ENCODE measurements around the gene ADAMTS3. TPM values are rescaled to one million over a fixed set of nuclear protein-coding genes. Genes with fewer than 3 reads are reported as not detected.

Gene ADAMTS3
- total RNA-seq, 4 donors from 2014 or later, result 3.8 to 5.3 (median 4.5) TPM

- WGBS, 2 donors, result 74 to 79% methylated on average over 1 of the region's 1 CpG
- intact Hi-C loops (cut with DNase I), result no loop called here
- no peak for DNase-seq
- H3K27me3 ChIP-seq, result no peaks in the 10 kb centered on the region
- no peaks in the 10 kb centered on the region for H3K4me1 ChIP-seq
- H3K36me3 ChIP-seq, result no peaks in the 10 kb centered on the region
- H3K4me3 ChIP-seq (replicated peaks in 1 of 3), result no peak overlapping the region
- no peaks in the 10 kb centered on the region for H3K9me3 ChIP-seq
- no peak overlapping the region for H3K27ac ChIP-seq
- TF ChIP-seq, protein P1, sequence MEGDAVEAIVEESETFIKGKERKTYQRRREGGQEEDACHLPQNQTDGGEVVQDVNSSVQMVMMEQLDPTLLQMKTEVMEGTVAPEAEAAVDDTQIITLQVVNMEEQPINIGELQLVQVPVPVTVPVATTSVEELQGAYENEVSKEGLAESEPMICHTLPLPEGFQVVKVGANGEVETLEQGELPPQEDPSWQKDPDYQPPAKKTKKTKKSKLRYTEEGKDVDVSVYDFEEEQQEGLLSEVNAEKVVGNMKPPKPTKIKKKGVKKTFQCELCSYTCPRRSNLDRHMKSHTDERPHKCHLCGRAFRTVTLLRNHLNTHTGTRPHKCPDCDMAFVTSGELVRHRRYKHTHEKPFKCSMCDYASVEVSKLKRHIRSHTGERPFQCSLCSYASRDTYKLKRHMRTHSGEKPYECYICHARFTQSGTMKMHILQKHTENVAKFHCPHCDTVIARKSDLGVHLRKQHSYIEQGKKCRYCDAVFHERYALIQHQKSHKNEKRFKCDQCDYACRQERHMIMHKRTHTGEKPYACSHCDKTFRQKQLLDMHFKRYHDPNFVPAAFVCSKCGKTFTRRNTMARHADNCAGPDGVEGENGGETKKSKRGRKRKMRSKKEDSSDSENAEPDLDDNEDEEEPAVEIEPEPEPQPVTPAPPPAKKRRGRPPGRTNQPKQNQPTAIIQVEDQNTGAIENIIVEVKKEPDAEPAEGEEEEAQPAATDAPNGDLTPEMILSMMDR (IDR thresholded peaks at IDR 0.05), result no peak
- no peak for TF ChIP-seq POLR2A (IDR thresholded peaks at IDR 0.05)
Observed at GRCh38 chr4:72390409-72390808, 178.6 kb downstream of the ADAMTS3 start.

DNA sequence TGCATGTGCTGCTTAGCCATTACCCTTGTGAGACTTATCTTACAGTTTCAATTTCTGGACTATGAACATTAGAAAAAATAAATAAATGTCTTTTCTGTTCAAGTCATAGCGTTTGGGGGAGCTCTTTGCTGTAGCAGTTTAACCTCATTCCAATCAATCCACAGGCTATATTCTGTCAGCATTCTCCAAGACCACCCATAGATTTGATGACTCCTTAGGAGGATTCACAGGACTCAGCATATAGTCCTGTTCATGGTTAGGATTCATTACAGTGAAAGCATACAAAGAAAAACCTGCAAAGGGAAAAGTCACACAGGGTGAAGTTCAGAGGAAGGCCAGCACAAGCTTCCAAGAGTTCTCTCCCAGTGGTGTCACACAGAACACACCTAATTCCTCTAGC is 180.5 kb downstream of the ADAMTS3 start:
- WGBS, 2 donors, result 81 to 91% methylated on average over 1 of the region's 1 CpG
- intact Hi-C loops (cut with DNase I), result no loop called here

GRCh38 chr4:72387959-72388358 is 181.1 kb downstream of the ADAMTS3 start:
- Histone ChIP-seq H3K27ac (no peak overlapping the region), H3K9me3 (no peaks in the 10 kb centered on the region), H3K4me1 (no peaks in the 10 kb centered on the region), H3K27me3 (no peaks in the 10 kb centered on the region), H3K4me3 (replicated peaks in 1 of 3) (no peak overlapping the region), H3K36me3 (no peaks in the 10 kb centered on the region)
- DNase-seq, result no peak
- WGBS, 2 donors, result 90 to 92% methylated on average over 1 of the region's 1 CpG
- intact Hi-C loops (cut with DNase I), result no loop called here
- TF ChIP-seq, protein P1 (IDR thresholded peaks at IDR 0.05), result no peak
- TF ChIP-seq POLR2A (IDR thresholded peaks at IDR 0.05), result no peak

More for the DNA sequence above, 180.5 kb downstream of the ADAMTS3 start:
- Histone ChIP-seq H3K27ac (no peak overlapping the region), H3K9me3 (no peaks in the 10 kb centered on the region), H3K36me3 (no peaks in the 10 kb centered on the region), H3K4me1 (no peaks in the 10 kb centered on the region), H3K4me3 (replicated peaks in 1 of 3) (no peak overlapping the region), H3K27me3 (no peaks in the 10 kb centered on the region)
- DNase-seq, result no peak
- TF ChIP-seq, protein P1 (IDR thresholded peaks at IDR 0.05), result no peak
- TF ChIP-seq POLR2A (IDR thresholded peaks at IDR 0.05), result no peak

DNA sequence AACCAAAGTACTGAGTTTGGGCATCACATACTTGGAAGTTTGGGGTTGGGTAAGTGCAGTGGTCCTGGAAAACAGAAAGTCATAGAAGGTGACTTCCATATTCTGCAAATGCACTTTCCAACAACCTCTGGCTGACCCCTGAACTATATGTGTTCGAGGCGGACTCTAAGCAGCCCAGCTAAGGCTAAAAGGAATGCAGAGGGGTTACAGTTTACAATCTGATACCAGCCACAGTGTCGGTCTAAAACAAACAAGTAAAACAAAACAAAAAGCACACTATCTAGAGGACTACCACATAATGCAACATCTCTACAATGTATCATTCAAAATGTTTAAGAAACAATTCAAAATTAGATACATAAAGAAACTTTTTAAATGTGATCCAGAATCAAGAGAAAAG is 185.6 kb downstream of the ADAMTS3 start:
- H3K27me3 ChIP-seq, result no peaks in the 10 kb centered on the region
- TF ChIP-seq, protein P1 (IDR thresholded peaks at IDR 0.05), result no peak
- TF ChIP-seq POLR2A (IDR thresholded peaks at IDR 0.05), result no peak
- H3K27ac ChIP-seq, result no peak overlapping the region
- H3K4me1 ChIP-seq, result no peaks in the 10 kb centered on the region
- intact Hi-C loops (cut with DNase I), result no loop called here
- 56 to 59% methylated on average over 3 of the region's 3 CpGs for WGBS, 2 donors
- H3K9me3 ChIP-seq, result no peaks in the 10 kb centered on the region
- no peaks in the 10 kb centered on the region for H3K36me3 ChIP-seq
- DNase-seq, result no peak
- H3K4me3 ChIP-seq (replicated peaks in 1 of 3), result no peak overlapping the region

DNA sequence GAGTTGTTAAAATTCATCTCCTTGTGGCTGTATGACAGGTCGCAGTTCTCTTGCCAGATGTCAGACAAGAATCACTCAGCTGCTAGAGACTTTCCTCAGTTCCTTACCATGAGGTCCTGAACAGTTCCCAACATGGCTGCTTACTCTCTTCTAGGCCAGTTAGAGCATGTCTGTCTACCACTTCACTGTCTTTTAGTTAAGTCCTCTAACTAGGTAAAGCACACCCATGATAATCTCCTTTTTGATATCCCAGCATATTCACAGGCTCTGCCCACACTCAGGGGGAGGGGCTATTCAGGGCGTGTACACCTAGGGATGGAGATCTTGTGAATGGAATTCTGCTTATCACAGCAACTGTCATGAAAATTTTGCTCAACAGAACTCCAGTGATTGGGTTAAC is 190.1 kb downstream of the ADAMTS3 start:
- intact Hi-C loops (cut with DNase I), result no loop called here
- WGBS, 2 donors, result 86 to 93% methylated on average over 2 of the region's 2 CpGs
- DNase-seq, result no peak

More for the DNA sequence above, 190.1 kb downstream of the ADAMTS3 start:
- Histone ChIP-seq H3K27me3 (no peaks in the 10 kb centered on the region), H3K9me3 (no peaks in the 10 kb centered on the region), H3K4me1 (no peaks in the 10 kb centered on the region), H3K36me3 (no peaks in the 10 kb centered on the region), H3K4me3 (replicated peaks in 1 of 3) (no peak overlapping the region), H3K27ac (no peak overlapping the region)
- no peak for TF ChIP-seq POLR2A (IDR thresholded peaks at IDR 0.05)
- TF ChIP-seq, protein P1 (IDR thresholded peaks at IDR 0.05), result no peak

Data from thyroid gland (tissue), 4 donors.